SK-N-SH treated with all-trans-retinoic acid at 6 μM for 48 hours (cell line): ENCODE data around the gene GNAI1.

Experiments
- ARNTL ChIP-seq: fragments of 450-650 bp; formaldehyde crosslinking; IDR thresholded peaks from 2 replicates; pipeline ENCODE4 v1.5.0; 2020; ENCODE audit warnings: low read depth, mild to moderate bottlenecking, moderate library complexity, borderline replicate concordance
- BACH2 ChIP-seq: fragments of 250-450 bp; sonication (Bioruptor Pico); IDR thresholded peaks from 2 replicates; pipeline ENCODE4 v1.9.0; 2021; ENCODE audit warnings: mild to moderate bottlenecking, borderline replicate concordance
- CREB5 ChIP-seq: fragments of 250-450 bp; sonication (Bioruptor Pico); IDR thresholded peaks from 2 replicates; pipeline ENCODE4 v1.5.1; 2020; ENCODE audit warnings: low read depth, mild to moderate bottlenecking, moderate library complexity
- CSDC2 ChIP-seq: fragments of 250-450 bp; sonication (Bioruptor Pico); IDR thresholded peaks from 2 replicates; pipeline ENCODE4 v1.5.0; 2020; ENCODE audit warnings: mild to moderate bottlenecking, moderate library complexity
- CSRNP3 ChIP-seq: fragments of 250-450 bp; sonication (Bioruptor Pico); IDR thresholded peaks from 2 replicates; pipeline ENCODE4 v1.5.1; 2021; ENCODE audit warnings: mild to moderate bottlenecking, moderate library complexity
- ISL1 ChIP-seq: fragments of 250-450 bp; sonication (Bioruptor Pico); IDR thresholded peaks from 2 replicates; pipeline ENCODE4 v2.1.2; 2022; ENCODE audit warnings: mild to moderate bottlenecking, moderate library complexity
- RARB ChIP-seq: fragments of 250-450 bp; sonication (Bioruptor Pico); IDR thresholded peaks from 2 replicates; pipeline ENCODE4 v1.8.0; 2021; ENCODE audit warnings: mild to moderate bottlenecking, moderate library complexity
- SNAI2 ChIP-seq: fragments of 250-450 bp; sonication (Bioruptor Pico); IDR thresholded peaks from 2 replicates; pipeline ENCODE4 v1.5.0; 2020; ENCODE audit warnings: mild to moderate bottlenecking, moderate library complexity
- TOX ChIP-seq: fragments of 250-450 bp; sonication (Bioruptor Pico); IDR thresholded peaks from 2 replicates; pipeline ENCODE4 v1.8.0; 2021; ENCODE audit warnings: mild to moderate bottlenecking, moderate library complexity, borderline replicate concordance
- TSHZ2 ChIP-seq: fragments of 250-450 bp; sonication (Bioruptor Pico); IDR thresholded peaks from 2 replicates; pipeline ENCODE4 v1.5.0; 2020; ENCODE audit warnings: mild to moderate bottlenecking, moderate library complexity
- ZC3H10 ChIP-seq: fragments of 250-450 bp; sonication (Bioruptor Pico); IDR thresholded peaks from 2 replicates; pipeline ENCODE4 v1.5.1; 2021; ENCODE audit warnings: mild to moderate bottlenecking, moderate library complexity
- ZFP30 ChIP-seq: fragments of 450-650 bp; formaldehyde crosslinking; IDR thresholded peaks from 2 replicates; pipeline ENCODE4 v1.5.0; 2022; ENCODE audit warnings: mild to moderate bottlenecking, moderate library complexity
- ZNF565 ChIP-seq: fragments of 450-650 bp; formaldehyde crosslinking; conservative IDR thresholded peaks from 2 replicates; pipeline ENCODE4 v1.5.0; 2020; ENCODE audit warnings: low read depth, mild to moderate bottlenecking, moderate library complexity
- ZNF8 ChIP-seq: fragments of 450-650 bp; formaldehyde crosslinking; IDR thresholded peaks from 2 replicates; pipeline ENCODE4 v1.5.0; 2020; ENCODE audit warnings: mild to moderate bottlenecking, moderate library complexity

DNA sequence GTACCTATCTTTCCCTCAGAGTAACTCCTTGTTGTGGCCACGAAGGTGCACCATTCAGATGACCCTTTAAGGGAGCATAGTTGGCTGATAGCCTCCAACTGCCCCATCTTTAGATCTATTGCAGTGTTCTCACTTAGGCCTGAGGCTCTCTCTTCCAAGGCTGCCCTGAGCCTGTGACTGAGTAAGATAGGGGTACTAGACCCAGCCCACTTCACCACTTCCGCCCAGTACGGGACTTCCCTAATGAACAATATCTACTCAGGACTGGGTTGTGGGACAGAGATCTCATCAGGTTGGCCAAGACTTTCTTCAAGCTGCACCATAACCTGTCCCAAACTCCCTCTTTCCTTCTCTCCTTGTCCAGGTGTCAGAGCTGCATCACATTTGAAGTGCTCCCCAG is 5.7 kb upstream of the GNAI1 start:
- TF ChIP-seq TSHZ2 (no peak), CSDC2 (CRISPR knock-in tag) (no peak), SNAI2 (CRISPR knock-in tag) (no peak), TOX (no peak), ZC3H10 (CRISPR knock-in tag) (no peak), CSRNP3 (no peak), CREB5 (CRISPR knock-in tag) (no peak), ARNTL (CRISPR knock-in tag) (no peak), ISL1 (no peak), ZFP30 (CRISPR knock-in tag) (no peak), BACH2 (CRISPR knock-in tag) (no peak), RARB (no peak), ZNF565 (CRISPR knock-in tag) (no peak), ZNF8 (CRISPR knock-in tag) (no peak)
